ENCODE measurements around the gene SSR2.

Gene SSR2

DNA sequence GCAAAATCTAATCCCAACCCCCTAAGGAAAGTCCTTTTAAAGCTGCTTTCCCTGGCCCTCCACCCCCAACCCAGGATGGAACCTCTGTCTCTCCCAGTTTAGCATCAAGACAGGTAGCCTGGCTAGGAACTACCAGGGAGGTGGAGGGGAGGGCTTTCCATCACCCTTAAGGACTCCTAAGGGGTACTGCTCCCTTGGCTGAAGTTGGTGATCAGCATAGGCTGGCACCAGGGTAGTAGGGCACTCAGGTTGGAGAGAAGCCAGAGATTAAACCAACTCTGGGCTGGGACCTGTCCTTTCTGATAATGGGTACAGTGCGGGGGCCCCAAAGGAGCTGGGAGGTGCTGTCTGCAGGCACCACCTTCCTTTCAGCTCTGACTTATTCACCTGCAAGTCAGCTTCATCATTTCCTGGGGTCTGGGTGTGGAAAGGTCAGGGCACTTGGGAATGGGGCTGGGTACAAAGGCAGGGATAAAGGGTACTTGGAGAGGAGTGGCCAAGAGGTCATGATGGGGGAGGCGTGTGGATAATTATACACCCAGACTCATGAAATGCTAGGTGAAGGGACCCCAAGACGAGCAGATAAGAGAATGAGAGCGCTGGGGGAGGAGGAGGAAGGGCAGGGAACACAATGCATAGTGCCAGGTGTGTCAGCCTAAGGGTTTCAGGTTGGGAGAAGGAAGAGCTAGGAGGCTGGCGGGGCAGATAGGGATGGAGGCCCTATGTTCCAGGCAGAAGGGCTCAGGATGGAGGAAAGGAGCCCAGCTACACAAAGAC is 43.6 kb downstream of the SSR2 start:
- peak overlapping the region; percentile 94 for H3K4me3 ChIP-seq (replicated peaks; ENCODE audit: low read depth, low read length)
- TF ChIP-seq, protein P1, sequence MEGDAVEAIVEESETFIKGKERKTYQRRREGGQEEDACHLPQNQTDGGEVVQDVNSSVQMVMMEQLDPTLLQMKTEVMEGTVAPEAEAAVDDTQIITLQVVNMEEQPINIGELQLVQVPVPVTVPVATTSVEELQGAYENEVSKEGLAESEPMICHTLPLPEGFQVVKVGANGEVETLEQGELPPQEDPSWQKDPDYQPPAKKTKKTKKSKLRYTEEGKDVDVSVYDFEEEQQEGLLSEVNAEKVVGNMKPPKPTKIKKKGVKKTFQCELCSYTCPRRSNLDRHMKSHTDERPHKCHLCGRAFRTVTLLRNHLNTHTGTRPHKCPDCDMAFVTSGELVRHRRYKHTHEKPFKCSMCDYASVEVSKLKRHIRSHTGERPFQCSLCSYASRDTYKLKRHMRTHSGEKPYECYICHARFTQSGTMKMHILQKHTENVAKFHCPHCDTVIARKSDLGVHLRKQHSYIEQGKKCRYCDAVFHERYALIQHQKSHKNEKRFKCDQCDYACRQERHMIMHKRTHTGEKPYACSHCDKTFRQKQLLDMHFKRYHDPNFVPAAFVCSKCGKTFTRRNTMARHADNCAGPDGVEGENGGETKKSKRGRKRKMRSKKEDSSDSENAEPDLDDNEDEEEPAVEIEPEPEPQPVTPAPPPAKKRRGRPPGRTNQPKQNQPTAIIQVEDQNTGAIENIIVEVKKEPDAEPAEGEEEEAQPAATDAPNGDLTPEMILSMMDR (IDR thresholded peaks at IDR 0.05; ENCODE audit: insufficient read depth, low read length, poor library complexity, severe bottlenecking) = no peak
- H3K27me3 ChIP-seq (replicated peaks; ENCODE audit: control insufficient read depth, insufficient read depth, low read length) = no peaks in the 10 kb centered on the region
- DNase-seq (ENCODE audit: extremely low read depth, insufficient read length) = no peak
- H3K36me3 ChIP-seq (ENCODE audit: control insufficient read depth, insufficient read depth, low read length) = peaks cover 8% of the 10 kb centered on the region

DNA sequence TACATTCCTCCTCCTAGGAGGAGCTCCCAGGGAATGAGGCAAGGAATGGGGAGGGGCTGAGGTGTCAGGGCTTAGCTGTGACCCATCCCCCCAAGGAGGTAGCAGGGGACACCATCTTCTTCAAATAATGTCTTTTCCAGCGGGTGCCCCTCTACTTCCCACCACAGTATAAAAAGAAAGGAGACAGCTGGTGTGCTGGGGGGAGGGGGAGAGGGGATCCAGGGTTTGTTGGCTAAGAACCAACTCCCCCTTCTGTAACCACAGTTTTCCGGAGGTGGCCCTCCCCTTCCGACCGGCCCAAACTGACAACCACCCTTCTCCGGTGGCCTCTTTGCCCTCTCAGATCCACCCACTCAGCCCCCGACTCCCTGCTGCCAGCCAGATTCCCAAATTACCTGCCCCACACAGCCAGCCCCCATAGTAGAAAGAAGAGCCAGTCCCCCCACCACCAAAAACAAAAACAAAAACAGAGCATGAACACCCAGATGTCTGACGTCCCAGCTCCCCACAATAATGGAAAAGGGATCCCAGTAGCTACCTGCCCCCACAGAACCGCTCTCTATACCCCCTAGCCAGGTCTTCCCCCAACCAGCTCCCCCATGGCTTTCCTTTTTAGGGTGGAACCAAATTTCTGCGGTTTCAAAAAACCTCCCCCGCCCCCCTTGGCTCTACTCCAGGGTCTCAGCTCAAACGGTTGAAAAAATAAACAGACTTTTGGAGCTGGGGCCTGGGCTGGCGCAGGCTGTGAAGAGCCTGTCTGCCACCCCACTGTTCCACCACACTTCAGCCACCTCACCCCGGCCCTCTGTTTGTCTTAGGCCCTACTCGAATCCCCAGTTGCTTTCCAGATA is 44.5 kb downstream of the SSR2 start:
- no peak for DNase-seq (ENCODE audit: extremely low read depth, insufficient read length)
- H3K4me3 ChIP-seq (replicated peaks; ENCODE audit: low read depth, low read length) = peak overlapping the region; percentile 94
- no peaks in the 10 kb centered on the region for H3K27me3 ChIP-seq (replicated peaks; ENCODE audit: control insufficient read depth, insufficient read depth, low read length)
- TF ChIP-seq, protein P1 (IDR thresholded peaks at IDR 0.05; ENCODE audit: insufficient read depth, low read length, poor library complexity, severe bottlenecking) = no peak
- peaks cover 9% of the 10 kb centered on the region for H3K36me3 ChIP-seq (ENCODE audit: control insufficient read depth, insufficient read depth, low read length)

DNA sequence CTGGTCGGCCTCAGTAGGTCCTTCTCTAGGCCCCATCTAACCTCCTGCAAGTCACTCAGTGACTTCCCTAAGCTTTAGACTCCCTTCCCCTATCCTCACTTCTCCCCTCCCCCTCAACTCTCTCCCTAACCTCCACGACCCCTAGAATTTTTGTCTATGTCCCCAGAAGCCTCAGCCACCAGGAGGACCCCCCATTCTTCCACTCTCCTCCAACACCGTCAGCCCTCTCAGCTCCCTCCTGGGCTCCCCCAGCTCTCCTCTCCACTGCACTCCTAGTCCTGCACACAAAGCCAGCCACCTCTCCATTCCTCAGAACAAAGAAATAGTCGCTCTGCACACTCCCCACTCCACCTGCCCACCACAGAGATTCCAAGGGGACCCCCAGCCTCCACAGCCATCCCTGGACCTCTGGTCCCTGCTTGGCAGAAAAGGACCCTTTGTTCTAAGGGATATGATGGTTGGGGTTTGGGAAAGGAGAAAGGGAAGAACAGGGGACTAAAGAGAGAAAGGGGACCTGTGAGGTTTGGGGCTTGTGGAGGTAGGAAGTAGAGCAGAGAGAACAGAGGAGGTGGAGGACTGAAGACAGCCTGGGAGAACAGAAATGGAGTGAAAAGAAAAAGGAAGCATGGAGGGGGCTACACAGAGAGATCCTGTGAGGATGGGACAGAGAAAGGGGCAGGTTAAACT is 45.2 kb downstream of the SSR2 start:
- TF ChIP-seq, protein P1 (IDR thresholded peaks at IDR 0.05; ENCODE audit: insufficient read depth, low read length, poor library complexity, severe bottlenecking) = no peak

DNA sequence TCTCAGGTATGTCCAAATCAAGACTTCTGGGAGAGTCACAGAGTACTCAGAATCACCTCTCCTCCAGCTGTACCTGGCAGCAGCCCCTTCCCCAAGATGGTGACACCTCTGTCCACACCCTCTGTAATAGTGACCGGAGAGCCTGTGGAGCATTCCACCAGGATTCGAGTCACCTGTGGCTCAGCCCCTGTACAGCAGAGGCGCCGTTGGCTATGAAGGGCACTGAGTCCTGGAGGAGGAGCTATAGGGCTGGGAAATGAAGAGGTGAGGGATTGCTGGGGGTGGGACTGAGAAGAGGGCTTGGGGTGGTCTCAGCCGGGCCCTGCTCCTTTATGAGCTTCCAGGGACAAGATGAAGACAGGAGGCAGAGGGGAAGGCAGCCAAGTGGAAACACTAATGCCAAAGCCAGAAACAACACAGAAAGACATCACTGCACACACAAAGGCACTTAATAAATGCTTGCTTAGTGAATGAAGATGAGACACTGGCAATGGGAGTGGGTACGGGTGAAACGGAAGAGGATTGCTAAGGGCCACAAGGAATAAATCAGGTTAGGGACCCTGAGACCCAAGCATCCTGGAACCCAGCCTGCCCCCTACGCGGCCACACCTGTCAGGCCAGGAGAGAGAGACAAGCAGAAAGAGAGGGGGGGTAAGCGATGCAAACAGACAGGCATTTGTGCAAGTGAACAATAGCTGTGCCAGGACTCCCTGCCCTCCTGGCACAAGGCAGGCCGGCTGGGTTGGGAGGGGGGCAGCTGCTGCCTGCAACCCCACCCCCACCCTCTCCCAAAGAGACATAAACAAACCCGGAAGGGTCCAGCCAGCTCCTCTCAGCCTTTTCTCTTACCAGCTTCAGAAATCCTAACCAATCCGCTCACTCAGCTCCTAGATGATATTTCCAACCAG is 46.3 kb downstream of the SSR2 start:
- Histone ChIP-seq H3K36me3 (ENCODE audit: control insufficient read depth, insufficient read depth, low read length) (peaks cover 15% of the 10 kb centered on the region), H3K4me3 (replicated peaks; ENCODE audit: low read depth, low read length) (peak overlapping the region; percentile 94), H3K27me3 (replicated peaks; ENCODE audit: control insufficient read depth, insufficient read depth, low read length) (no peaks in the 10 kb centered on the region)
- TF ChIP-seq, protein P1 (IDR thresholded peaks at IDR 0.05; ENCODE audit: insufficient read depth, low read length, poor library complexity, severe bottlenecking) = no peak
- DNase-seq (ENCODE audit: extremely low read depth, insufficient read length) = no peak

More for the DNA sequence above, 45.2 kb downstream of the SSR2 start:
- peaks cover 9% of the 10 kb centered on the region for H3K36me3 ChIP-seq (ENCODE audit: control insufficient read depth, insufficient read depth, low read length)
- H3K27me3 ChIP-seq (replicated peaks; ENCODE audit: control insufficient read depth, insufficient read depth, low read length) = no peaks in the 10 kb centered on the region
- H3K4me3 ChIP-seq (replicated peaks; ENCODE audit: low read depth, low read length) = peak overlapping the region; percentile 94
- no peak for DNase-seq (ENCODE audit: extremely low read depth, insufficient read length)

DNA sequence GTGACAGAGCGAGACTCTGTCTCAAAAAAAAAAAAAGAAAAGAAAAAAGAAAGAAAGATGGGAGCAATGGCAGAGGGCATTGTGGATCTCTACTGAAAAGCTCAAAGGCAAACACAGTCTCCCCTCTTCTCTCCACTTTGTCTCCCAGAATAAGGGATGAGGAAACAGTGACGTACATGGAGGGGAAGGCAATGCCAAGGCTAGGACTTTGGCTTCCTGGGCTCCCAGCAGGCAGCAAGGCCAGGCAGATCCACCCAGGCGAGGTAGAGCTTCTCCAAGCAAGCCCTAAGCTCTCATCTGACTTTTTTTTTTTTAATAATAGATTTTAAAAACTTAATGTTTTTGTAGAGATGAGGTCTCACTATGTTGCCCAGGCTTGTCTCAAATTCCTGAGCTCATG is 47.0 kb downstream of the SSR2 start:
- TF ChIP-seq, protein P1 (IDR thresholded peaks at IDR 0.05; ENCODE audit: insufficient read depth, low read length, poor library complexity, severe bottlenecking) = no peak
- Histone ChIP-seq H3K27me3 (replicated peaks; ENCODE audit: control insufficient read depth, insufficient read depth, low read length) (no peaks in the 10 kb centered on the region), H3K4me3 (replicated peaks; ENCODE audit: low read depth, low read length) (no peak overlapping the region), H3K36me3 (ENCODE audit: control insufficient read depth, insufficient read depth, low read length) (peaks cover 22% of the 10 kb centered on the region)
- DNase-seq (ENCODE audit: extremely low read depth, insufficient read length) = no peak
